Measurements from ENCODE around the gene LCMT2.

DNA sequence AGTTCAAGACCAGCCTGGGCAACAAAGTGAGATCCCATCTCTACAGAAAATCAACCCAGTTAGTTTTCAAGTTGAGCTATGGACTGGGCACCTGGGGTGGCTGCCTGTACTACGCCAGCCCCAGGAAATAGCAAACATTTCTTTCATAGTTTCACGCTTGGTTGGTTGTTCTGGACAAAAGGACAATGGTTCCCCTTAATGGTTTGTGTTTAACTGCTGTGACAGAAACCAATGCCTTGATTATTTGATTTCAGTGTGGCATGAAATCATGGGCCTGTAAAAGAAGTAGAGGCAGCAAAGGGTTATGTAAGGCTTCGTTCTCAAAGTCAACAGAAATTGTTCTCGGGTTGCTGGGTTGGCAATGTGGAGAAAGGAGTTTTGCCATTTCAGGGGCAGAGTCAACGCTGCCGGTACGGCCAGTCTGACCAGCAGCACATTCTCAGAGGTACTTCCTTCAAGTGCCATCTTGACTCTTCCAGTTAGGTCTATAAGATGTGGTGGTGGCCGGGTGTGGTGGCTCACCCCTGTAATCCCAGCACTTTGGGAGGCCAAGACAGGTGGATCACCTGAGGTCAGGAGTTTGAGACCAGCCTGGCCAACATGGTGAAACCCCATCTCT is 12.7 kb downstream of the LCMT2 start:
- TF ChIP-seq, protein P1, sequence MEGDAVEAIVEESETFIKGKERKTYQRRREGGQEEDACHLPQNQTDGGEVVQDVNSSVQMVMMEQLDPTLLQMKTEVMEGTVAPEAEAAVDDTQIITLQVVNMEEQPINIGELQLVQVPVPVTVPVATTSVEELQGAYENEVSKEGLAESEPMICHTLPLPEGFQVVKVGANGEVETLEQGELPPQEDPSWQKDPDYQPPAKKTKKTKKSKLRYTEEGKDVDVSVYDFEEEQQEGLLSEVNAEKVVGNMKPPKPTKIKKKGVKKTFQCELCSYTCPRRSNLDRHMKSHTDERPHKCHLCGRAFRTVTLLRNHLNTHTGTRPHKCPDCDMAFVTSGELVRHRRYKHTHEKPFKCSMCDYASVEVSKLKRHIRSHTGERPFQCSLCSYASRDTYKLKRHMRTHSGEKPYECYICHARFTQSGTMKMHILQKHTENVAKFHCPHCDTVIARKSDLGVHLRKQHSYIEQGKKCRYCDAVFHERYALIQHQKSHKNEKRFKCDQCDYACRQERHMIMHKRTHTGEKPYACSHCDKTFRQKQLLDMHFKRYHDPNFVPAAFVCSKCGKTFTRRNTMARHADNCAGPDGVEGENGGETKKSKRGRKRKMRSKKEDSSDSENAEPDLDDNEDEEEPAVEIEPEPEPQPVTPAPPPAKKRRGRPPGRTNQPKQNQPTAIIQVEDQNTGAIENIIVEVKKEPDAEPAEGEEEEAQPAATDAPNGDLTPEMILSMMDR (IDR thresholded peaks at IDR 0.05; ENCODE audit: insufficient read depth, low read depth, low read length): no peak
- no peak for TF ChIP-seq EZH2 (IDR thresholded peaks at IDR 0.05; ENCODE audit: insufficient read depth, low read length)

All from astrocyte (in vitro differentiated cells and primary cell).